SH-SY5Y (cell line): ENCODE measurements around the gene RNF168.

Source experiments
- GATA2 ChIP-seq: IDR thresholded peaks from 2 replicates; pipeline ENCODE4 v1.6.1; 2011; ENCODE audit warnings: mild to moderate bottlenecking, low read depth, low read length
- GATA3 ChIP-seq: IDR thresholded peaks from 2 replicates; pipeline ENCODE4 v1.6.1; 2011; ENCODE audit warnings: low read depth, mild to moderate bottlenecking, low read length, moderate library complexity

Gene RNF168

GRCh38 chr3:196431181-196432136 is 72.1 kb downstream of the RNF168 start:
- TF ChIP-seq GATA2 (peak; percentile 28; the same call in 1 of the 2 replicates), GATA3 (no peak)

DNA sequence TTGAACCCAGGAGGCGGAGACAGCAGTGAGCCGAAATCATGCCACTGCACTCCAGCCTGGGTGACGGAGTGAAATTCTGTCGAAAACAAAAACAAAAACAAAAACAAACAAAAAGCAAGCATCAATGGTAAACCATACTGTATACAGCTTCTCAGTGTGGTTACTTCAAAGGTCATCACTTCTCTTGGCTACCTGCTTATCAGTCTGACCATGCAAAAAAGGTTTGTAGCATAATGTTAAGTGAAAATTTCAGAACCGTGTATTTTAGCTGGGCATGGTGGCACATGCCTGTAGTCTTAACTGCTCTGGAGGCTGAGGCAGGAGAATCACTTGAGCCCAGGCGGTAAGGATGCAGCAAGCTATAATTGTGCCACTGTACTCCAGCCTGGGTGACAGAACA is 75.5 kb downstream of the RNF168 start:
- no peak for TF ChIP-seq GATA2
- no peak for TF ChIP-seq GATA3

GRCh38 chr3:196423044-196423781 is 80.4 kb downstream of the RNF168 start:
- no peak for TF ChIP-seq GATA2

DNA sequence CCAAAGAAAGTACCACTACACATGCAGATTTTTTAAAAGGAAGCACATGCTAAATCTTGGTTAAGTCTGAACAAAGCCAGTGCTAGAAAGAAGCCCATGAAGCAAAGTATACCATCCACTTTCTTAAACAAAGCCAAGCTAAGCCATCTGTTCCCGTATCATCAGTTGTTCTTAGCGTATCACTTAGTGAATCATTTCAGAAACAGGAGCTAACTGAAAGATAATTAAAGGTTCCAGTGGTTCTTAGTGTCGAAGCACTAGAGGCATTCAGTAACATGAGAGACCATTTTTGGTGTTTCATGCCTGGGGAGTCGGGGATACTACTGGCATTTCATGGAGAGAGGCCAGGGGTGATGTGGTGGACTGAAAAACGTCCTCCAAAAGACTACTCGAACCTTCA is 84.2 kb downstream of the RNF168 start:
- no peak for TF ChIP-seq GATA2
- TF ChIP-seq GATA3: no peak
